ENCODE data around the gene OPCML. TPM values are rescaled to one million over a fixed set of nuclear protein-coding genes. Genes with fewer than 3 reads are reported as not detected.

Gene OPCML
- total RNA-seq, 4 donors from 2014 or later, result 0.16 TPM; not detected in 3

- 25 to 32% methylated on average over 2 of the region's 2 CpGs for WGBS, 2 donors
- intact Hi-C loops (cut with DNase I; ENCODE audit: low total_unique reads), result no loop called here
- no peak overlapping the region for H3K4me3 ChIP-seq (ENCODE audit: low read depth, poor library complexity, severe bottlenecking)
- no peak for DNase-seq (ENCODE audit: low spot score in 2 of 2)
- TF ChIP-seq CTCF (IDR thresholded peaks at IDR 0.05) (no peak), POLR2A (IDR thresholded peaks at IDR 0.05) (no peak)
These were observed 226.3 kb downstream of the OPCML start for GRCh38 chr11:133306019-133306418.

- H3K4me3 ChIP-seq (ENCODE audit: low read depth, poor library complexity, severe bottlenecking), result no peak overlapping the region
- DNase-seq (ENCODE audit: low spot score in 2 of 2), result no peak
- TF ChIP-seq CTCF (IDR thresholded peaks at IDR 0.05), result no peak
- TF ChIP-seq POLR2A (IDR thresholded peaks at IDR 0.05), result no peak
- 70% methylated on average over 5 of the region's 5 CpGs for WGBS, 2 donors
- intact Hi-C loops (cut with DNase I; ENCODE audit: low total_unique reads), result no loop called here
These were observed 226.9 kb downstream of the OPCML start for GRCh38 chr11:133305208-133305956.

GRCh38 chr11:133303262-133303661 is 229.0 kb downstream of the OPCML start:
- DNase-seq (ENCODE audit: low spot score in 2 of 2), result no peak
- intact Hi-C loops (cut with DNase I; ENCODE audit: low total_unique reads), result no loop called here
- H3K4me3 ChIP-seq (ENCODE audit: low read depth, poor library complexity, severe bottlenecking), result no peak overlapping the region
- TF ChIP-seq CTCF (IDR thresholded peaks at IDR 0.05) (no peak), POLR2A (IDR thresholded peaks at IDR 0.05) (no peak)
- WGBS, 2 donors, result 76 to 88% methylated on average over 5 of the region's 5 CpGs

GRCh38 chr11:133302056-133302455 is 230.2 kb downstream of the OPCML start:
- no peak for TF ChIP-seq POLR2A (IDR thresholded peaks at IDR 0.05)
- H3K4me3 ChIP-seq (ENCODE audit: low read depth, poor library complexity, severe bottlenecking), result no peak overlapping the region
- DNase-seq (ENCODE audit: low spot score in 2 of 2), result no peak
- intact Hi-C loops (cut with DNase I; ENCODE audit: low total_unique reads), result no loop called here
- WGBS, 2 donors, result 48 to 54% methylated on average over 3 of the region's 3 CpGs

GRCh38 chr11:133300666-133301065 is 231.6 kb downstream of the OPCML start:
- no peak overlapping the region for H3K4me3 ChIP-seq (ENCODE audit: low read depth, poor library complexity, severe bottlenecking)
- intact Hi-C loops (cut with DNase I; ENCODE audit: low total_unique reads), result no loop called here
- TF ChIP-seq CTCF (IDR thresholded peaks at IDR 0.05) (no peak), POLR2A (IDR thresholded peaks at IDR 0.05) (no peak)
- WGBS, 2 donors, result 82 to 90% methylated on average over 3 of the region's 3 CpGs
- no peak for DNase-seq (ENCODE audit: low spot score in 2 of 2)

GRCh38 chr11:133291780-133292179 is 240.5 kb downstream of the OPCML start:
- no peak overlapping the region for H3K4me3 ChIP-seq (ENCODE audit: low read depth, poor library complexity, severe bottlenecking)
- WGBS, 2 donors, result 76 to 78% methylated on average over 7 of the region's 7 CpGs
- intact Hi-C loops (cut with DNase I; ENCODE audit: low total_unique reads), result no loop called here
- no peak for TF ChIP-seq POLR2A (IDR thresholded peaks at IDR 0.05)
- no peak for TF ChIP-seq CTCF (IDR thresholded peaks at IDR 0.05)
- no peak for DNase-seq (ENCODE audit: low spot score in 2 of 2)

Data from lower leg skin (tissue), 4 donors.